ENCODE results near the gene ARMH1.

- no peak for TF ChIP-seq EZH2 (IDR thresholded peaks at IDR 0.05; ENCODE audit: borderline replicate concordance, low read length)
- no peak for TF ChIP-seq CTCF (conservative IDR thresholded peaks at IDR 0.05 in 1 of 2, IDR thresholded peaks at IDR 0.05 in 1 of 2; ENCODE audit: extremely low read depth in 1 of 2, insufficient read depth in 1 of 2, low read depth in 1 of 2, low read length in 2 of 2)
These were observed 48.5 kb downstream of the ARMH1 start for GRCh38 chr1:44723064-44723463.
